ENCODE data around the gene LMF1. TPM values are rescaled to one million over a fixed set of nuclear protein-coding genes. Genes with fewer than 3 reads are reported as not detected.

The LMF1 gene
- total and polyA plus RNA-seq, 2 of the 13 experiments (the other 11 are each of a cell fraction or from before 2014, with no cell fraction given): 6.8 to 8.5 TPM

- no peak for TF ChIP-seq ZNF615 (CRISPR knock-in tag; IDR thresholded peaks at IDR 0.05; ENCODE audit: borderline replicate concordance)
- no peak for TF ChIP-seq PCBP2 (optimal IDR thresholded peaks at IDR 0.05; ENCODE audit: low read depth, low read length, poor library complexity, severe bottlenecking)
- TF ChIP-seq KDM2A (CRISPR knock-in tag; IDR thresholded peaks at IDR 0.05; ENCODE audit: borderline replicate concordance, low read depth): no peak
- TF ChIP-seq ZNF761 (CRISPR knock-in tag; conservative IDR thresholded peaks at IDR 0.05): no peak
- 0 out of 2 replicates have a peak, but pooled peaks have one; percentile 49 for TF ChIP-seq MXD1 (CRISPR knock-in tag; IDR thresholded peaks at IDR 0.05)
- no peak for TF ChIP-seq YY1 (IDR thresholded peaks at IDR 0.05; ENCODE audit: insufficient read depth, insufficient replicate concordance, low read depth, low read length)
- no peak for TF ChIP-seq NFKBIZ (CRISPR knock-in tag; IDR thresholded peaks at IDR 0.05)
- TF ChIP-seq, protein P1, sequence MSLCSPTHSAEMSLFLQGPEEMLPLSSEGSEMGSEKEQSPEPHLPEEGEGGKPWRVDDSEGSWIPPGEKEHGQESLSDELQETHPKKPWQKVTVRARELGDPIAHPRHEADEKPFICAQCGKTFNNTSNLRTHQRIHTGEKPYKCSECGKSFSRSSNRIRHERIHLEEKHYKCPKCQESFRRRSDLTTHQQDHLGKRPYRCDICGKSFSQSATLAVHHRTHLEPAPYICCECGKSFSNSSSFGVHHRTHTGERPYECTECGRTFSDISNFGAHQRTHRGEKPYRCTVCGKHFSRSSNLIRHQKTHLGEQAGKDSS (CRISPR knock-in tag; IDR thresholded peaks at IDR 0.05; ENCODE audit: borderline replicate concordance, low read depth): no peak
- no peak for TF ChIP-seq AKNA (CRISPR knock-in tag; IDR thresholded peaks at IDR 0.05; ENCODE audit: borderline replicate concordance)
- TF ChIP-seq, protein P2, sequence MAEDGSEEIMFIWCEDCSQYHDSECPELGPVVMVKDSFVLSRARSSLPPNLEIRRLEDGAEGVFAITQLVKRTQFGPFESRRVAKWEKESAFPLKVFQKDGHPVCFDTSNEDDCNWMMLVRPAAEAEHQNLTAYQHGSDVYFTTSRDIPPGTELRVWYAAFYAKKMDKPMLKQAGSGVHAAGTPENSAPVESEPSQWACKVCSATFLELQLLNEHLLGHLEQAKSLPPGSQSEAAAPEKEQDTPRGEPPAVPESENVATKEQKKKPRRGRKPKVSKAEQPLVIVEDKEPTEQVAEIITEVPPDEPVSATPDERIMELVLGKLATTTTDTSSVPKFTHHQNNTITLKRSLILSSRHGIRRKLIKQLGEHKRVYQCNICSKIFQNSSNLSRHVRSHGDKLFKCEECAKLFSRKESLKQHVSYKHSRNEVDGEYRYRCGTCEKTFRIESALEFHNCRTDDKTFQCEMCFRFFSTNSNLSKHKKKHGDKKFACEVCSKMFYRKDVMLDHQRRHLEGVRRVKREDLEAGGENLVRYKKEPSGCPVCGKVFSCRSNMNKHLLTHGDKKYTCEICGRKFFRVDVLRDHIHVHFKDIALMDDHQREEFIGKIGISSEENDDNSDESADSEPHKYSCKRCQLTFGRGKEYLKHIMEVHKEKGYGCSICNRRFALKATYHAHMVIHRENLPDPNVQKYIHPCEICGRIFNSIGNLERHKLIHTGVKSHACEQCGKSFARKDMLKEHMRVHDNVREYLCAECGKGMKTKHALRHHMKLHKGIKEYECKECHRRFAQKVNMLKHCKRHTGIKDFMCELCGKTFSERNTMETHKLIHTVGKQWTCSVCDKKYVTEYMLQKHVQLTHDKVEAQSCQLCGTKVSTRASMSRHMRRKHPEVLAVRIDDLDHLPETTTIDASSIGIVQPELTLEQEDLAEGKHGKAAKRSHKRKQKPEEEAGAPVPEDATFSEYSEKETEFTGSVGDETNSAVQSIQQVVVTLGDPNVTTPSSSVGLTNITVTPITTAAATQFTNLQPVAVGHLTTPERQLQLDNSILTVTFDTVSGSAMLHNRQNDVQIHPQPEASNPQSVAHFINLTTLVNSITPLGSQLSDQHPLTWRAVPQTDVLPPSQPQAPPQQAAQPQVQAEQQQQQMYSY (CRISPR knock-in tag; IDR thresholded peaks at IDR 0.05): no peak
- no peak for TF ChIP-seq ZC3H4 (CRISPR knock-in tag; IDR thresholded peaks at IDR 0.05; ENCODE audit: borderline replicate concordance)
- no peak for TF ChIP-seq ZNF101 (CRISPR knock-in tag; IDR thresholded peaks at IDR 0.05; ENCODE audit: borderline replicate concordance, low read depth)
- no peak for TF ChIP-seq MBD4 (IDR thresholded peaks at IDR 0.05; ENCODE audit: borderline replicate concordance, low read length)
- no peak for TF ChIP-seq ZNF317 (CRISPR knock-in tag; IDR thresholded peaks at IDR 0.05)
- TF ChIP-seq MIER3 (CRISPR knock-in tag; IDR thresholded peaks at IDR 0.05; ENCODE audit: borderline replicate concordance): no peak
- no peak for TF ChIP-seq ZNF180 (CRISPR knock-in tag; IDR thresholded peaks at IDR 0.05; ENCODE audit: borderline replicate concordance, low read depth)
- TF ChIP-seq FOXJ3 (CRISPR knock-in tag; IDR thresholded peaks at IDR 0.05; ENCODE audit: borderline replicate concordance): no peak
- TF ChIP-seq, protein P3, sequence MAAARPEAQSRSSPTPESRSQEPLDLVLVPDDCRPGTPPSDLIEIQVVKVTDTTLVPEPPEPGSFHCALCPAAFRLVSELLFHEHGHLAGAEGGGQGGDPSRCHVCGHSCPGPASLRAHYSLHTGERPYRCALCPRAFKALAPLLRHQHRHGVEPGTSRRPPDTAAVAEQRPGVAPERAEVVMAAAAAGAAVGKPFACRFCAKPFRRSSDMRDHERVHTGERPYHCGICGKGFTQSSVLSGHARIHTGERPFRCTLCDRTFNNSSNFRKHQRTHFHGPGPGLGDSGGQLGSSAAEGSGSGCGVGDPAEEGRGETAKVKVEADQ (CRISPR knock-in tag; IDR thresholded peaks at IDR 0.05; ENCODE audit: borderline replicate concordance): 0 out of 2 replicates have a peak, but pooled peaks have one; percentile 27
- no peak for TF ChIP-seq GABPB1 (CRISPR knock-in tag; IDR thresholded peaks at IDR 0.05)
Observed at GRCh38 chr16:970386-970765, 408 bp downstream of the LMF1 start (continued).

Data from HepG2 (cell line).